GM12891 (cell line): Measurements from ENCODE around the gene STX12.

Source experiments
- POLR2A ChIP-seq: IDR thresholded peaks from 2 replicates; pipeline ENCODE4 v1.6.1; 2011; ENCODE audit warnings: low read depth, low read length, control low read depth
- POLR2AphosphoS5 ChIP-seq: IDR thresholded peaks from 2 replicates; pipeline ENCODE4 v1.6.1; 2011; ENCODE audit warnings: low read depth, low read length, control low read depth

- TF ChIP-seq POLR2AphosphoS5 (no peak), POLR2A (no peak)
Observed at GRCh38 chr1:27831568-27832410, 58.8 kb downstream of the STX12 start.
